HG03135 (cell line): ENCODE measurements around the gene PIAS4.
"Not testable (repeated sequence)": the region's sequence is repeated elsewhere in the genome, so short reads cannot be mapped to it uniquely, and the experiment has no call there.

ENCODE experiments used
- ATAC-seq: cut with Tn5 transposase; IDR thresholded peaks from one replicate; pipeline ENCODE4 v1.9.1; 2021; ENCODE audit warnings: mild to moderate bottlenecking, moderate library complexity; ENCODE audit not compliant: unreplicated experiment

Gene PIAS4

GRCh38 chr19:4007021-4007835, at the start of gene PIAS4:
PIAS4 (plus strand) TSS chr19:4007736; CDS start chr19:4007761, 25 bp downstream.
- ATAC-seq, result peak; percentile 86

- no peak for ATAC-seq
Measured at GRCh38 chr19:3958836-3959765, 48.4 kb upstream of the PIAS4 start.

- ATAC-seq, result no peak
Measured at GRCh38 chr19:3959766-3960131, 47.8 kb upstream of the PIAS4 start.

DNA sequence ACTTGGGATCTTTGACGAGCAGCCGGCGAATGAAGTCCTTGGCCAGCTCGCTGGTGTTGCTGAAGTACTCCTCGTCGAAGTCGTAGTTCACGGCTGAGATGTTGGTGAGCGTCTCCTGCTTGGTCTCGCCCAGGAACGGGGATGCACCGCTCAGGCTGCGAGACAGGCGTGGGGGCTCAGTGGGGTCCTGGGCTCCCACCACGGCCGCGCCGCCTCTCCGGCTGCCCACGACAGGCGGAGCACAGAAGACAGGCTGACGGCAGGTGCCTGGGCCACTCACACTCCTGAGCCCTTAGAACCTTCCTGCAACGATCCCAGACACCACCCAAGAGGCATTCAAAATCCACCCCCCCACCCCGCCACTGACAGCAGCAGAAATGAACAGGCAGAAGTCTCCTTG, 46.5 kb upstream of the PIAS4 start:
- no peak for ATAC-seq

- no peak for ATAC-seq
Measured at GRCh38 chr19:3963458-3964255, 43.9 kb upstream of the PIAS4 start.

DNA sequence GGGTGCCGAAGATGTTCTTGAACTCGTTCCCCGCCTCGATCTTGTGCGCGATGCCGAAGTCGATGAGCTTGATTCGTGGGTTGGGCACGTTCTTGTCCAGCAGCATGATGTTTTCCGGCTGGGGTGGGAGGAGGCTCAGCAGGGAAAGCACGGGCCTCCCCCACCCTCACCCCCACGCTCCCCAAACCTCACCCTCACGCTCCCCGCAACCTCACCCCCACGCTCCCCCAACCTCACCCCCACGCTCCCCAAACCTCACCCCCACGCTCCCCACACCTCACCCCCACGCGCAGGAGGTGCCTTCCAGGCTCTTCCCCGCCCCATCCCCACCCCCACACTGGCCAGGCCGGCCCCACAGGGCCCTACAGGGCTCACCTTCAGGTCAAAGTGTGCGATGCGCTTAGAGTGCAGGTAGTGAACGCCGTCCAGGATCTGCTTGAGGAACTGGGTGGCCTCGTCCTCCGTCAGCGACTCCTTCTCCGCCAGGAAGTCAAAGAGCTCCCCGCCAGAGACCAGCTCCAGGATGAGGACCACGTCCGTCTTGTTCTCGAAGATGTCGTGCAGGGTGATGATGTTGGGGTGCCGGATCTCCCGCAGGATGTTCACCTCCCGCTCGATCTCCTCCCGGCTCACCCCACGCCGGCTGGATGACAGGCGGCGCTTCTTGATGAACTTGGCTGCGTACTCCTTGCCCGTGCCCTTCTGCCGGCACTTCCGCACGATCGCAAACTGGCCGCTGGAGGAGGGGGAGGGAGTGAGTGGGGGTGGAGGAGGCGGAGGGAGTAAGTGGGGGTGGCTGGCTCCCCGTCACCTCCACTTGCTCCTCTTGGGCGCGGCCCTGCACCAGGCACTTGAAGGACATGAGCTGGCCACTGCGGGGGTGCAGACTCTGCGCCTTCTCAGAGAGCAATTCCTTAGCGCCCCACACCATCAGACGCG, 43.0 kb upstream of the PIAS4 start:
- no peak for ATAC-seq

GRCh38 chr19:3966051-3967017, 41.2 kb upstream of the PIAS4 start:
- ATAC-seq, result no peak

GRCh38 chr19:3967983-3968382, 39.6 kb upstream of the PIAS4 start:
- ATAC-seq, result not testable (repeated sequence)

DNA sequence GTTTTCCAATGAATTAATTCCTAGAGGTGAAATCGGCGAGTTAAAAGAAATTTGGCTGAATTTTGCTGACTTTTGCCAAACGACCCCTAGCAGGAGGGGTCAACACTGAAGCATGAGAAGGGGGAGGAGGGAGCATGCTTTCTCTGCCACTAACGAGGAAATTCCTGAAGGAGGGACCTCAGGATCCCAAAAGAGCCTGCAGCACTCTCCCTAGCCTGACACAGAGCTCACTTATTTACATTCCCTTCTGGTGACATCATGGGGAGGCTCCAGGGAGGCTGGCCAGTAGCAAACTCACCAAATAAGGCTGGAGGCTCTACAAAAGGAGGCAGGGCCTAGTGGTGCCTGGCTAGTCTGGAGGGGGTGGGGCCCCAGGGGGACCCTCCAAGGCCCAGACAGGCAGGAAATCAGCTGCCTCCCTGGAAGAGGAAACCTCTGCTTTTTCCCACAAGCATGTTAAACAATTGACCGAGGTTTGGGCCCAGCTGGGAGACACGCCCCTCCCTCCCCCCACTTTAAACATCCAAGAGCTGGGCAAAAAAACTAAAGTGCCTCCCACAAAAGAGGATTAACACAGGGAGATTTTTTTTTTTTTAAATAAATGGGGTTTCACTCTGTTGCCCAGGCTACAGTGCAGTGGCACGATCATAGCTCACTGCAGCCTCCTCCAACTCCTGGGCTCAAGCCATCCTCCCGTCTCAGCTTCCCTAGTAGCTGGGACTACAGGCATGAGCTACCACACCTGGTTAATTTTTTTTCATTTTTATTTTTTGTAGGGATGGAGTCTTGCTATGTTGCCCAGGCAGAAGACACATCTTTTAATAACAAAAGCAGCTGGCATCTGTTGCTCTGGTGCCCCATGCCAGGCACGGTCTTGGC, 38.7 kb upstream of the PIAS4 start:
- ATAC-seq, result no peak

- no peak for ATAC-seq
Measured at GRCh38 chr19:3969435-3970312, 37.9 kb upstream of the PIAS4 start.

- ATAC-seq, result no peak
Measured at GRCh38 chr19:3970313-3970807, 37.2 kb upstream of the PIAS4 start.

DNA sequence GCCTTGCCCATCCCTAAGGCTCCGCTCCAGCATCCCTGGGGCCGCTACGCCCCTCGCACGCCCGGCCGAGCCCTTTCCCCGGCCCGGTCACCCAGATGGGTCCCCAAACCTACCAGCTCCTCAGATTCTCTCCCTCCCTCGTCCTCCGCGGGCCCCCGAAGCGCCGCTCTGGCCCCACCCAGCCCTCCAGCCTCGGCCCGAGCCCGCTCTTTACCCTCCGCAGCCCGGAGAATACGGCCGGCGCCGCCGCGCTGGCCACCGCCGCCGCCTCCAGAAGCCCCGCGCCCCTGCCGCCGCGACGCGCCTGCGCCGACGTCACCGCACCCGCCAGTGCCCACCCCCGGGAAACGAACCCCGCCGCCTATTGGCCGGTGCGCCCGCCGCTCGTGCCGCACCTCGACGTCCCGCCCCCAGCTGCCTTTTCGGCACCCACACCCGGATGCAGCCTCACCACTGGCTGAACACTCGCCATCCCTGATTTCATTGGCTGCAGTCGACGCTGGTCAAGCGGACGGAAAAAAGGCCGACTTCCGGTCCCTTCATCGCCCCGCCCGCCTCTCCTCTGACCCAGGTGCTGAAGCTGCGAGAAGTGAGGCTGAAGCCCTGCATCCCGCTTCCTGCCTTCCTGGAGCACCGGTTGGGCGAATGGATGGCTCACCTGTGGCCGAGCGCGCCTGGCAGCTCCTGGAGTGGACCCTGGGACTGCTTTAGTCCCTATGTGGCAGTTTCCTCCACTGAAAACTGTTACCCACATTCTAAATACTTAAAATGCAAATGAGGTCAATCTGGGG, 36.5 kb upstream of the PIAS4 start, which contains the start of gene DAPK3:
Gene DAPK3, minus strand, starts transcription at position 292 of the 791 bp plus-strand sequence. CDS start 1,364 bp downstream, outside the sequence.
- peak; percentile 88 for ATAC-seq

DNA sequence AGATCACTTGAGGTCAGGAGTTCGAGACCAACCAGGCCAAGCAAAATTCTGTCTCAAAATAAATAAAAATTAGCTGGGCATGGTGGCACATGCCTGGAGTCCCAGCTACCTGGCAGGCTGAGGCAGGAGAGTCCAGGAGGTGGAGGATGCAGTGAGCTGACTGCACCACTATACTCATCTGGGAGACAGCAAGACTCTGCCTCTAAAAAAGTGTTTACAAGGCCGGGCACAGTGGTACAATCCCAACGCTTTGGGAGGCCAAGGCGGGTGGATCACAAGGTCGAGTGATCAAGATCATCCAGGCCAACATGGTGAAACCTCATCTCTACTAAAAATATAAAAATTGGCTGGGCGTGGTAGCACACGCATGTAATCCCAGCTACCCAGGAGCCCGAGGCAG, 32.4 kb upstream of the PIAS4 start:
- ATAC-seq, result no peak

- ATAC-seq, result no peak
Measured at GRCh38 chr19:3975637-3976087, 31.9 kb upstream of the PIAS4 start.

- ATAC-seq, result no peak
Measured at GRCh38 chr19:3976495-3977241, 30.9 kb upstream of the PIAS4 start.
